Liver (tissue), 9 donors: ENCODE data around the gene FIGNL1. TPM values are rescaled to one million over a fixed set of nuclear protein-coding genes. Genes with fewer than 3 reads are reported as not detected.

Source experiments
- DNase-seq: peaks from one replicate; pipeline ENCODE4 v3.0.0-alpha.2; 2017; ENCODE audit warnings: low spot score
- H3K27ac ChIP-seq, 2 donors: one replicate each; pipeline ENCODE4 v1.7.0; 2013; ENCODE audit warnings: inconsistent platforms in 2 of 2, low read length in 2 of 2, control low read depth in 1 of 2, low read depth in 1 of 2, mild to moderate bottlenecking in 1 of 2
- H3K27me3 ChIP-seq, 4 donors: one replicate each; pipeline versions ENCODE4 v1.6.1 to v1.7.0; 2013; ENCODE audit warnings: low read length in 3 of 4, inconsistent platforms in 1 of 4, mild to moderate bottlenecking in 1 of 4, moderate library complexity in 1 of 4; ENCODE audit not compliant: control insufficient read depth in 4 of 4, insufficient read depth in 4 of 4
- H3K36me3 ChIP-seq, 4 donors: one replicate each; pipeline versions ENCODE4 v1.6.1 to v1.7.0; 2013; ENCODE audit warnings: low read length in 3 of 4, mild to moderate bottlenecking in 3 of 4, low read depth in 1 of 4, moderate library complexity in 1 of 4; ENCODE audit not compliant: control insufficient read depth in 4 of 4, insufficient read depth in 3 of 4
- H3K4me1 ChIP-seq, 4 donors: one replicate each; pipeline versions ENCODE4 v1.6.1 to v1.7.0; 2013; ENCODE audit warnings: low read length in 3 of 4, mild to moderate bottlenecking in 3 of 4, moderate library complexity in 1 of 4; ENCODE audit not compliant: control insufficient read depth in 4 of 4, insufficient read depth in 4 of 4
- H3K4me3 ChIP-seq, 3 donors: one replicate each; pipeline versions ENCODE4 v1.6.1 to v1.7.0; 2013; ENCODE audit warnings: low read length in 3 of 3, control low read depth in 1 of 3, low read depth in 1 of 3, mild to moderate bottlenecking in 1 of 3
- H3K9ac ChIP-seq, 2 donors: one replicate each; pipeline ENCODE4 v1.7.0; 2013; ENCODE audit warnings: low read length in 2 of 2, mild to moderate bottlenecking in 2 of 2, moderate library complexity in 2 of 2, control low read depth in 1 of 2, low read depth in 1 of 2
- H3K9me3 ChIP-seq, 4 donors: one replicate each; pipeline versions ENCODE4 v1.6.1 to v1.7.0; 2013; ENCODE audit warnings: low read length in 3 of 4; ENCODE audit not compliant: control insufficient read depth in 4 of 4
- FOXA1 ChIP-seq: IDR thresholded peaks from 2 replicates; pipeline ENCODE4 v1.6.1; 2016; ENCODE audit warnings: antibody characterized with exemption
- FOXA2 ChIP-seq: IDR thresholded peaks from 2 replicates; pipeline ENCODE4 v1.6.1; 2016; ENCODE audit warnings: antibody characterized with exemption
- GABPA ChIP-seq, 2 donors: IDR thresholded peaks in 1 of 2; conservative IDR thresholded peaks in 1 of 2; 2 replicates each; pipeline ENCODE4 v1.6.1; 2016; ENCODE audit warnings: antibody characterized with exemption in 2 of 2, mild to moderate bottlenecking in 1 of 2, moderate library complexity in 1 of 2
- HNF4A ChIP-seq, 2 donors: conservative IDR thresholded peaks; 2 replicates each; pipeline ENCODE4 v1.6.1; 2016; ENCODE audit warnings: antibody characterized with exemption in 2 of 2, mild to moderate bottlenecking in 2 of 2
- HNF4G ChIP-seq: IDR thresholded peaks from 2 replicates; pipeline ENCODE4 v1.6.1; 2016; ENCODE audit warnings: antibody characterized with exemption
- JUND ChIP-seq, 2 donors: IDR thresholded peaks; 2 replicates each; pipeline ENCODE4 v1.6.1; 2016; ENCODE audit warnings: antibody characterized with exemption in 2 of 2
- NR2F2 ChIP-seq: IDR thresholded peaks from 2 replicates; pipeline ENCODE4 v1.6.1; 2016; ENCODE audit warnings: antibody characterized with exemption
- RAD21 ChIP-seq, 2 donors: IDR thresholded peaks; 2 replicates each; pipeline ENCODE4 v1.6.1; 2016; ENCODE audit warnings: antibody characterized with exemption in 2 of 2, mild to moderate bottlenecking in 2 of 2
- RXRA ChIP-seq, 2 donors: IDR thresholded peaks; 2 replicates each; pipeline ENCODE4 v1.6.1; 2017 to 2018; ENCODE audit warnings: antibody characterized with exemption in 2 of 2, mild to moderate bottlenecking in 1 of 2
- SP1 ChIP-seq: IDR thresholded peaks from 2 replicates; pipeline ENCODE4 v1.6.1; 2018; ENCODE audit warnings: antibody characterized with exemption, mild to moderate bottlenecking
- TAF1 ChIP-seq: conservative IDR thresholded peaks from 2 replicates; pipeline ENCODE4 v1.6.1; 2016; ENCODE audit warnings: antibody characterized with exemption, mild to moderate bottlenecking
- YY1 ChIP-seq: IDR thresholded peaks from 2 replicates; pipeline ENCODE4 v1.6.1; 2016; ENCODE audit warnings: antibody characterized with exemption, mild to moderate bottlenecking
- WGBS: extraction: QIAGEN DNeasy Blood & Tissue Kit; methylation state at CpG from one replicate; pipeline ENCODE4 v1.1.7; 2013; 5-methylcytosine and 5-hydroxymethylcytosine counted together
- polyA plus RNA-seq, 2 donors: library from polyadenylated mRNA; stranded (reverse) in 1 of 2; unstranded in 1 of 2; fragments of 200-250 nt in 1 of 2; fragments of >200 nt in 1 of 2; fragmentation: Nextera tagmentation in 1 of 2; extraction: Ambion mirVana in 1 of 2; gene quantifications; one replicate each; pipeline versions ENCODE4 v1.2.1 to v1.2.3, GENCODE V29; 2013 to 2015
- total RNA-seq, 2 donors: library from RNA; depleted of rRNA; stranded (reverse); fragments of >200 nt; gene quantifications; one replicate each; pipeline ENCODE4 v1.2.3, GENCODE V29; 2014
- TF ChIP-seq, protein P1 (sequence below): IDR thresholded peaks from 2 replicates; pipeline ENCODE4 v1.6.1; 2016; ENCODE audit warnings: antibody characterized with exemption
- TF ChIP-seq, protein P2 (sequence below): fragments of 150-350 bp; IDR thresholded peaks from 2 replicates; pipeline ENCODE4 v1.5.1; 2017; ENCODE audit warnings: improper control_type of control experiment, low read depth, low read length; ENCODE audit not compliant: missing input control
- TF ChIP-seq, protein P3 (sequence below): IDR thresholded peaks from 2 replicates; pipeline ENCODE4 v1.6.1; 2016; ENCODE audit warnings: antibody characterized with exemption
- TF ChIP-seq, protein P4 (sequence below): IDR thresholded peaks from 2 replicates; pipeline ENCODE4 v1.6.1; 2016; ENCODE audit warnings: antibody characterized with exemption
- TF ChIP-seq, protein P5 (sequence below): IDR thresholded peaks from 2 replicates; pipeline ENCODE4 v1.6.1; 2016; ENCODE audit warnings: antibody characterized with exemption, mild to moderate bottlenecking
- donor health status: healthy.
- donor health status: healthy.
- donor health status: healthy.
- donor health status: healthy.
- donor health status: healthy.

The FIGNL1 gene
- total and polyA plus RNA-seq, 4 donors, result 1.2 to 13.2 (median 3.3) TPM

DNA sequence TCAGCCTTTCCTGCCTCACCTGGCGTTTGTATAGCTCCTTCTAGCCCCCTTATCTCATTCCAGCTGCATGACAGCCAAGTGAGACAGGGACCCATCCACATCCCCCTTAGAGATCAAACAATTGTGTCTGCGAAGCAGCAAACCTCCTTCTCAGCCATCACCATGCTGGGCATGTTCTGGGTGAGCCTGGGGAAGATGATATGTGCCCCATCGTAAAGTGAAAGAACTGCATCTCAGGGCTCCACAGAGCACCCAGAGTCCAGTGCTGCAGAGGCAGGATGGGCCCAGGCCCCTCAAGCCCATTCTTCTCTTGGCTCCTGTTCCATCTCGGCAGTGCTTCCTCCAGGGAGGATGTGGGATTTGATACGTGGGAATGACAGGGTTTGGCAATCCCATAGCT is 43.2 kb downstream of the FIGNL1 start:
- Histone ChIP-seq H3K9me3 (no peaks in the 10 kb centered on the region), H3K9ac (no peak overlapping the region), H3K27me3 (peaks cover 0 to 5% (median 0%) of the 10 kb centered on the region in 4 donors), H3K4me3 (no peak overlapping the region), H3K36me3 (no peaks in the 10 kb centered on the region), H3K4me1 (no peaks in the 10 kb centered on the region), H3K27ac (no peak overlapping the region)
- DNase-seq, result no peak
- TF ChIP-seq, protein P1, sequence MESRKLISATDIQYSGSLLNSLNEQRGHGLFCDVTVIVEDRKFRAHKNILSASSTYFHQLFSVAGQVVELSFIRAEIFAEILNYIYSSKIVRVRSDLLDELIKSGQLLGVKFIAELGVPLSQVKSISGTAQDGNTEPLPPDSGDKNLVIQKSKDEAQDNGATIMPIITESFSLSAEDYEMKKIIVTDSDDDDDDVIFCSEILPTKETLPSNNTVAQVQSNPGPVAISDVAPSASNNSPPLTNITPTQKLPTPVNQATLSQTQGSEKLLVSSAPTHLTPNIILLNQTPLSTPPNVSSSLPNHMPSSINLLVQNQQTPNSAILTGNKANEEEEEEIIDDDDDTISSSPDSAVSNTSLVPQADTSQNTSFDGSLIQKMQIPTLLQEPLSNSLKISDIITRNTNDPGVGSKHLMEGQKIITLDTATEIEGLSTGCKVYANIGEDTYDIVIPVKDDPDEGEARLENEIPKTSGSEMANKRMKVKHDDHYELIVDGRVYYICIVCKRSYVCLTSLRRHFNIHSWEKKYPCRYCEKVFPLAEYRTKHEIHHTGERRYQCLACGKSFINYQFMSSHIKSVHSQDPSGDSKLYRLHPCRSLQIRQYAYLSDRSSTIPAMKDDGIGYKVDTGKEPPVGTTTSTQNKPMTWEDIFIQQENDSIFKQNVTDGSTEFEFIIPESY, result no peak
- TF ChIP-seq TAF1 (no peak), GABPA (IDR thresholded peaks at IDR 0.05 in 1 of 2, conservative IDR thresholded peaks at IDR 0.05 in 1 of 2) (no peak), SP1 (no peak), FOXA2 (no peak), RXRA (IDR thresholded peaks at IDR 0.05) (no peak), HNF4G (no peak), RAD21 (IDR thresholded peaks at IDR 0.05) (no peak), JUND (IDR thresholded peaks at IDR 0.05) (no peak), HNF4A (conservative IDR thresholded peaks at IDR 0.05) (no peak), NR2F2 (no peak), YY1 (no peak), FOXA1 (no peak)
- TF ChIP-seq, protein P2, sequence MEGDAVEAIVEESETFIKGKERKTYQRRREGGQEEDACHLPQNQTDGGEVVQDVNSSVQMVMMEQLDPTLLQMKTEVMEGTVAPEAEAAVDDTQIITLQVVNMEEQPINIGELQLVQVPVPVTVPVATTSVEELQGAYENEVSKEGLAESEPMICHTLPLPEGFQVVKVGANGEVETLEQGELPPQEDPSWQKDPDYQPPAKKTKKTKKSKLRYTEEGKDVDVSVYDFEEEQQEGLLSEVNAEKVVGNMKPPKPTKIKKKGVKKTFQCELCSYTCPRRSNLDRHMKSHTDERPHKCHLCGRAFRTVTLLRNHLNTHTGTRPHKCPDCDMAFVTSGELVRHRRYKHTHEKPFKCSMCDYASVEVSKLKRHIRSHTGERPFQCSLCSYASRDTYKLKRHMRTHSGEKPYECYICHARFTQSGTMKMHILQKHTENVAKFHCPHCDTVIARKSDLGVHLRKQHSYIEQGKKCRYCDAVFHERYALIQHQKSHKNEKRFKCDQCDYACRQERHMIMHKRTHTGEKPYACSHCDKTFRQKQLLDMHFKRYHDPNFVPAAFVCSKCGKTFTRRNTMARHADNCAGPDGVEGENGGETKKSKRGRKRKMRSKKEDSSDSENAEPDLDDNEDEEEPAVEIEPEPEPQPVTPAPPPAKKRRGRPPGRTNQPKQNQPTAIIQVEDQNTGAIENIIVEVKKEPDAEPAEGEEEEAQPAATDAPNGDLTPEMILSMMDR, result no peak
- TF ChIP-seq, protein P3, sequence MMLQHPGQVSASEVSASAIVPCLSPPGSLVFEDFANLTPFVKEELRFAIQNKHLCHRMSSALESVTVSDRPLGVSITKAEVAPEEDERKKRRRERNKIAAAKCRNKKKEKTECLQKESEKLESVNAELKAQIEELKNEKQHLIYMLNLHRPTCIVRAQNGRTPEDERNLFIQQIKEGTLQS, result no peak
- TF ChIP-seq, protein P4, sequence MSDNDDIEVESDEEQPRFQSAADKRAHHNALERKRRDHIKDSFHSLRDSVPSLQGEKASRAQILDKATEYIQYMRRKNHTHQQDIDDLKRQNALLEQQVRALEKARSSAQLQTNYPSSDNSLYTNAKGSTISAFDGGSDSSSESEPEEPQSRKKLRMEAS, result no peak
- TF ChIP-seq, protein P5, sequence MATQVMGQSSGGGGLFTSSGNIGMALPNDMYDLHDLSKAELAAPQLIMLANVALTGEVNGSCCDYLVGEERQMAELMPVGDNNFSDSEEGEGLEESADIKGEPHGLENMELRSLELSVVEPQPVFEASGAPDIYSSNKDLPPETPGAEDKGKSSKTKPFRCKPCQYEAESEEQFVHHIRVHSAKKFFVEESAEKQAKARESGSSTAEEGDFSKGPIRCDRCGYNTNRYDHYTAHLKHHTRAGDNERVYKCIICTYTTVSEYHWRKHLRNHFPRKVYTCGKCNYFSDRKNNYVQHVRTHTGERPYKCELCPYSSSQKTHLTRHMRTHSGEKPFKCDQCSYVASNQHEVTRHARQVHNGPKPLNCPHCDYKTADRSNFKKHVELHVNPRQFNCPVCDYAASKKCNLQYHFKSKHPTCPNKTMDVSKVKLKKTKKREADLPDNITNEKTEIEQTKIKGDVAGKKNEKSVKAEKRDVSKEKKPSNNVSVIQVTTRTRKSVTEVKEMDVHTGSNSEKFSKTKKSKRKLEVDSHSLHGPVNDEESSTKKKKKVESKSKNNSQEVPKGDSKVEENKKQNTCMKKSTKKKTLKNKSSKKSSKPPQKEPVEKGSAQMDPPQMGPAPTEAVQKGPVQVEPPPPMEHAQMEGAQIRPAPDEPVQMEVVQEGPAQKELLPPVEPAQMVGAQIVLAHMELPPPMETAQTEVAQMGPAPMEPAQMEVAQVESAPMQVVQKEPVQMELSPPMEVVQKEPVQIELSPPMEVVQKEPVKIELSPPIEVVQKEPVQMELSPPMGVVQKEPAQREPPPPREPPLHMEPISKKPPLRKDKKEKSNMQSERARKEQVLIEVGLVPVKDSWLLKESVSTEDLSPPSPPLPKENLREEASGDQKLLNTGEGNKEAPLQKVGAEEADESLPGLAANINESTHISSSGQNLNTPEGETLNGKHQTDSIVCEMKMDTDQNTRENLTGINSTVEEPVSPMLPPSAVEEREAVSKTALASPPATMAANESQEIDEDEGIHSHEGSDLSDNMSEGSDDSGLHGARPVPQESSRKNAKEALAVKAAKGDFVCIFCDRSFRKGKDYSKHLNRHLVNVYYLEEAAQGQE, result no peak
- 72% methylated on average over 5 of the region's 5 CpGs for WGBS

DNA sequence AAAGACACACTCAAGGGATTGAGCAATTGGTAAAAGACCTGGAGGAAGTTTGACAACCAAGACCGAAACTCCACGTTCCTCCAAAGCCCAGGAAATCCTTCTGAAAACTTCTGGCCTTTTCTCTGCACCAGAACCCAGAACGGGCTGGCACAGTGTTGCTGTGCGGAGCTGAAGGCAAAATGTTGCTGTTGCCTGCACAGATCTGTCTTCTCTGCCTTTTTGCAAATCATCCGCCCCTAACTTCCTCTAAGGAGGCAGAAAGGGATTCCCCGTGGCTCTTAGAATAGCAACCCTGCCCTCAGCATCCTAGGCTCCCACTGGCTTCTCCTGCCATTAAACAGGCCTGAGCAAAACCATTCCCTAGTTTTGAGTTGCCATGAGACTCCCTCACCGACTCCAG is 44.9 kb downstream of the FIGNL1 start:
- Histone ChIP-seq H3K9ac (no peak overlapping the region), H3K4me1 (no peaks in the 10 kb centered on the region), H3K36me3 (no peaks in the 10 kb centered on the region), H3K9me3 (peaks cover 0 to under 1% (median 0%) of the 10 kb centered on the region in 4 donors), H3K27ac (no peak overlapping the region), H3K4me3 (no peak overlapping the region), H3K27me3 (peaks cover 0 to 5% (median 0%) of the 10 kb centered on the region in 4 donors)
- DNase-seq, result no peak
- WGBS, result 81% methylated on average over 7 of the region's 7 CpGs
- no peak for TF ChIP-seq NR2F2
- TF ChIP-seq HNF4A (conservative IDR thresholded peaks at IDR 0.05), result no peak
- no peak for TF ChIP-seq GABPA (IDR thresholded peaks at IDR 0.05 in 1 of 2, conservative IDR thresholded peaks at IDR 0.05 in 1 of 2)
- TF ChIP-seq, protein P4, result no peak
- TF ChIP-seq, protein P5, result no peak
- no peak for TF ChIP-seq YY1
- TF ChIP-seq, protein P1, result no peak
- TF ChIP-seq SP1, result no peak
- TF ChIP-seq, protein P3, result no peak
- TF ChIP-seq RAD21 (IDR thresholded peaks at IDR 0.05), result no peak
- no peak for TF ChIP-seq FOXA2
- no peak for TF ChIP-seq RXRA (IDR thresholded peaks at IDR 0.05)
